HG03066 (cell line): ENCODE measurements around the gene PCDH9.
"Not testable (repeated sequence)": the region's sequence is repeated elsewhere in the genome, so short reads cannot be mapped to it uniquely, and the experiment has no call there.

ENCODE experiments used
- ATAC-seq: cut with Tn5 transposase; IDR thresholded peaks from one replicate; pipeline ENCODE4 v1.9.1; 2021; ENCODE audit warnings: low read depth; ENCODE audit not compliant: unreplicated experiment

The PCDH9 gene

GRCh38 chr13:66264971-66265370, 965.2 kb downstream of the PCDH9 start:
- ATAC-seq: no peak

GRCh38 chr13:66262330-66262729, 967.8 kb downstream of the PCDH9 start:
- ATAC-seq: no peak

GRCh38 chr13:66259426-66259825, 970.7 kb downstream of the PCDH9 start:
- not testable (repeated sequence) for ATAC-seq
